NCI-H524 (cell line): ENCODE results near the gene LOXL1.

Source experiments
- DNase-seq, 2 experiments: peaks; one replicate each; lab custom pipeline; 2025; lab: John Stamatoyannopoulos, UW

LOXL1 gene

GRCh38 chr15:73926219-73927002 is at the start of gene LOXL1:
Gene LOXL1 (plus strand): TSS chr15:73926462. CDS start chr15:73926784, 322 bp downstream.
- peak; percentile 78 to 83 for DNase-seq

GRCh38 chr15:73879426-73879825 is 46.8 kb upstream of the LOXL1 start:
- no peak for DNase-seq

- no peak for DNase-seq
Observed at GRCh38 chr15:73881579-73882320, 44.5 kb upstream of the LOXL1 start.

GRCh38 chr15:73882761-73883419 is 43.4 kb upstream of the LOXL1 start:
- DNase-seq, result no peak

- no peak for DNase-seq
Observed at GRCh38 chr15:73884159-73884558, 42.1 kb upstream of the LOXL1 start.

DNA sequence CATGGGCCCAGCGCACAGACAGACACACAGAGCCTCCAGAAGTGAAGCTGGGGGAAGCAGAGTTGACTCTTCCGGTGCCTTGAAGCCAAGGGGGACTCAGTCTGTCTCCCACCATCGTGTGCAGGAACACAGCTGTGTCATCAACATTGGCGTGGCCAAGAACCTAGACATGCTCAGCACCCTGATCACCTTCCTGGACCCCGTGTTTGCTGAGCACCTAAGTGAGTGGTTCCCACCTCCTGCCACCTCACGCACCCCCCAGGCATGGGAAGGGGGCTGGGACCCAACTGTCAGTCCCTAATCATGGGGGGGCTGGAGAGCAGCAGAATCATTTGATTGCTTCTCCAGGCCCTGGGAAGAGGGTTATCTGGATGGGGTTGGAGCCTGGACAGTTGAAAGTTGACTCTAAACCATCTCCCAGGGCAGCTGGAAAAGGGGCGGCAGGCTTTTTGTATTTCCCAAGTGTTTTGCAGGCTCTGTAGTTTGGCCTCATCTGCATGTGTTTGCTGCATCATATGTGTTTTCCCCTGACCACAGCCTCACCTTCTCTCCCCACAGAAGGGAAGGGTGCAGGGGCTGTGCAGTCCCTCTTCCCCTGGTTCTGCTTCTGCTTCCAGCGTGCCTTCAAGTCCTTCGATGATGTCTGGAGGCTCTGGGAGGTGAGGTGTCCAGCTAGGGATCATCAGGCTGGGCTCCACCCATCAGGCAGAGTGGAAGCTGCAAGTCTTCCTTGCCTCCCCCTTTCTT is 40.1 kb upstream of the LOXL1 start:
- DNase-seq, result no peak

GRCh38 chr15:73886717-73887345 is 39.4 kb upstream of the LOXL1 start:
- DNase-seq, result no peak

- no peak for DNase-seq
Observed at GRCh38 chr15:73887481-73887880, 38.8 kb upstream of the LOXL1 start.

DNA sequence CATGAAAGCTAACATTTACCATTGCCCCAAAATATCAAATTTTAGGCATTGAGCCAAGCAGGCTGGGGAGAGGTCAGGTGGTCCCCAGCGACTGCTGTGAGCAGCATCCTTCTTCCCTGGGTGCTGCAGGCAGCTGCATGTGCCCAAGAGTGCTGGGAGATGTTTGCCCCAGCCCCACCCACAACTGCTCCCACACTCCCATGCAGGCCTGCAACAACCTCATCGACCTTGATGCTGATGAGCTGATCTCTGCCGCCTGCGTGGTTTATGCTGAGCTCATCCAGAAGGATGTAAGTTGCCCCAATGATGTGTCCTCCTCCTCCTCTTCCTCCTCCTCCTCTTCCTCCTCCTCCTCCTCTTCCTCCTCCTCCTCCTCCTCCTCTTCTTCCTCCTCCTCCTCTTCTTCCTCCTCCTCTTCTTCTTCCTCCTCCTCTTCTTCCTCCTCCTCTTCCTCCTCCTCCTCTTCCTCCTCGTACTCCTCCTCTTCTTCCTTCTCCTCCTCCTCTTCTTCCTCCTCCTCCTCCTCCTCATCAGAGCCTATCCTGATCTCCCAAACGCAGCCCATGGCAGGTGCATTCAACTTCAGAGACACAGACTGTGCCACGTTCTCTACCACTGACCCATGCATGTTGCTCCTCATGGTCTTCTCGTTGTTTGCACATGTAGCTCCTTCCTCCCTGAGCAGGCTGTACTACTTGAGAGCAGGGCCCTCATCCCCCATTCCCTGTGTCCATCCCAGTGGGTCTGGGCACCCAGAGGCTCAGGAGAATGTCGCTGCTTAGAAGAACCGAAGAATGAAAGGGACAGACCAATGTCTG is 37.8 kb upstream of the LOXL1 start:
- no peak for DNase-seq

GRCh38 chr15:73889053-73889761 is 37.1 kb upstream of the LOXL1 start:
- no peak for DNase-seq

DNA sequence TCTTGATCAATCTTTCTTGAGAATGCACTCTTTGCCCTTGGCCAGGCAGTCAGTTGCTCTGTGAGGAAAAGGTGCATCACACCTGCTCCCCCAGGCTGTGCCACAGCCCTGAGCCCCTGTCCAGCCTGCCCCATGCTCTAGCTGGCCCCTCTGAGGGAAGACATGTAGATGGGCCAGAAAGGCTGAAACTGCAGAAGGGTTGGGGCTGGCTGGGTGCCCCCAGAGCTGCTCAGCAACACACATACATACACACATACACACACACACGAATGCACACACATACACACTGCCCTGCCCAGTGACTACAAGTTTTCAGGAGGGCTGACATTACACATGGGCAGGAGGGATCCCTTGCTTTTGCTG is 36.5 kb upstream of the LOXL1 start:
- no peak for DNase-seq

DNA sequence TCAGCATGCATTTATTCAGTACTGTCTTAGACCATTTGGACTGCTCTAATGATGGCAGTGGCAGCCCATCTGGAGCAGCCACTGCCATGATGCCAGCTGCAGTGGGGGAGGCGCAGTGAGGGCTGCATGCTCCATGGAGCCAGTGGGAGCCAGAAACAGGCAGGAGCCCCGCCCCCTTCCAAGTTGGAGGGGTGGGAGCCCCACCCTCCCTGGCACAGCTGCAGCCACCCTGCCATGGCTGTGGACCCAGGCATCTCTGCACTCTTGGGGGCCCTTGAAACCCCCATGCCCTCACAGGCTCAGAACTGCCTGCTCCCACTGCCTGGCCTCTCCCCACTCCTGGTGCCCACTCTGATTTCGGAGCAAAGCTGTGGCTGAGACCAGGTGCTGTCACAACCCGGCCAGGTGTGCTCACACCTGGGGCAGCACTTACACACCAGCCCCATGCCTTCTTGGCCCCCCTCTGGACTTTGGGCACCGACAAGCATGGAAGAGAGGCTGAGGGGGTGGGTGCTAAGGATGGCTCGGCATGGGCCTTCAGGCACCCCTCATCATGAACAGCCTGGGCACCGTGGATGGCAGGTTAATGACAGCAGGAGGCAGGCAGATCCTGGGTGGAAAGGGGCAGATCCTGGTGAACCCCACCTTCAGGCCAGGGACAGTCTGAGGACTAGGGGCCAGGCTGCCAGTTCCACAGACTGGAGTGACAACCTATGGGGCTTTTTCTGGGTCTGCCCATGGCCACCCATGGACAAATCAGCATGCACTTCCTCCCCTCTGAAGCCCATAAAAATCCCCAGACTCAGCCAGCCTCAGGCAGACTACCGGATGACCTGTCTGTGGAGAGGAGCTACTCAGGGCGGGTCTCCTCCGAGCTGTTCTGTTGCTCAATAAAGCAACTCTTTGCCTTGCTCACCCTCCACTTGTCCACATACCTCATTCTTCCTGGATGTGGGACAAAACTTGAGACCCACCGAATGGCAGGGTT is 34.6 kb upstream of the LOXL1 start:
- peak in 1 of 2 experiments; percentile 50 for DNase-seq

DNA sequence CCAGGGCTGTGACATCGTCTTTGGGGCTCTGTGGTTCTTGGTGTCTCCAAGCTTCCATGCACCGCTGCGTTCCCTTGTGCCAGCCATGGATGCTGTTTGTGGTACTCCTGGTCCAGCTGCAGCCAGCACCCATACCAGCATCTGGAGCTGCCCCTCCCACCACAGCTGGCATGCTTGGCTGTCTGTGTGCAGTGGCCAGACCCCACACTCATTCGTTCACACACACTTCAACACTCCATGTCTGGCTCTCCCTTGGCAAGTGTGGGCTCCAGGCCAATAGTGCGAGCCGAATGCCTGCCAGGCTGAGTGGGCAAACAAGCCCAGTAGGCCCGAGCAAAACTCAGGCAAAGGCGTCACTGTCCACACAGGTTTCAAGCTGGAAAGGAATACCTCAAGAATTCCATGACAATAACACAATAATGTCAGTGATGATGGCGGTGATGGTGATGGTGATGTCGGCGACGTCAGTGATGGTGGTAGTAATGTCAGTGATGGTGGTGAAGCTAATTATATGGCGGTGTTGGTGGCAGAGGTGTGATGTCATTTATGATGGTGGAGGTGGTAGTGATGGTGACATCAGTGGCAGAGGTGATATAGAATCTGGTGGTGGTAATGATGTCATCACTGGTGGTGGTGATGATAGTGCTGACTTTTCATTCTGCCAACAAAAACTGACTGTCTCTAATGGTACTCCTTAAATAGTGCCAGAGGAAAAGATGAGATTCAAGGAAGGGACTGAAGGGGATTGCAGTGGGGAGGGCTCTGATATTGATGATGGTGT is 33.6 kb upstream of the LOXL1 start:
- no peak for DNase-seq

DNA sequence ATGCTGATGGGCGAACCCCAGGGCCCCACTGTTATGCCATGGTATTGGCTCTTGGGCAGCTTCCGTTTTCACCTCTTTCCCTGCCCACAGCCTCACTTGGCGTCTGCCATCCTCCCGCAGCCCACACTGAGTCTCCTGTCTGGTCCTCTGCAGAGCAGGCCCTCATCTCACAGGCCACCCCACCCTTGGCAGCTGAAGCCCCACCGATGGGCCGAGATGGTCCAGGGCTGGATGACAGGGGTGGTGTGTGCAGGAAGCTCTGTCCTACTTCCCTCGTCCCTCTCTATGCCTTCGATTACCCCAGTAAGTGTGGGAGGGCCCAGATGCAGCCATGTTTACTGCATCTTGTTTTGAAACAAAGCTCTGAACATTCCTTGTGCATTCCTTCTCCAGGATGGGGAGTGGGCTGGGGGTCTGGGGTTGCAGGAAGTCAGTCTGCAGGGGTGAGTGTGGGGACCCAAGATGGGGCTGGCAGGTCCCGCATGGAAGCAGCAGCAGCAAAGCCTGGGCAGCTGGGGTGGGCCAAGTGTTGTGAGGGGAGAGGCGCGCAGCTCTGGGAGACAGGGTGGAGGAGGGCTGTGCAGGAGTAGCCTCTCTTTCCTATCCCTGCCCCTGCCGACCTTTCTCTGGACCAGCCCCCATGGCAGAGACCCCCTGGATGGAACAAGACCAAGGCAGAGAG is 32.0 kb upstream of the LOXL1 start:
- no peak for DNase-seq

GRCh38 chr15:73897441-73898261 is 28.6 kb upstream of the LOXL1 start:
- peak; percentile 52 to 77 for DNase-seq
